NCI-H1930 (cell line): ENCODE measurements around the gene PATE1.

ENCODE experiments used
- DNase-seq, 2 experiments: peaks; one replicate each; lab custom pipeline; 2025; lab: John Stamatoyannopoulos, UW

Gene PATE1

GRCh38 chr11:125790825-125791224, 44.7 kb downstream of the PATE1 start:
- no peak for DNase-seq

GRCh38 chr11:125797641-125798040, 51.6 kb downstream of the PATE1 start:
- no peak for DNase-seq
